ENCODE measurements around the gene PAIP2. TPM values are rescaled to one million over a fixed set of nuclear protein-coding genes. Genes with fewer than 3 reads are reported as not detected.

Gene PAIP2
- total RNA-seq, 1 experiment from 2014 or later, result 95.0 TPM

GRCh38 chr5:139383993-139384590 lies 42.4 kb downstream of the PAIP2 start:
- Histone ChIP-seq H3K4me1 (ENCODE audit: insufficient read depth, low read length, poor library complexity, severe bottlenecking) (peaks cover 13% of the 10 kb centered on the region), H3K36me3 (ENCODE audit: insufficient read depth, low read length, poor library complexity, severe bottlenecking) (no peaks in the 10 kb centered on the region), H3K27me3 (replicated peaks; ENCODE audit: insufficient read depth, low read depth, low read length, poor library complexity) (no peaks in the 10 kb centered on the region), H3K27ac (ENCODE audit: low read depth, low read length, poor library complexity, severe bottlenecking) (no peak overlapping the region), H3K4me3 (ENCODE audit: low read depth, low read length, poor library complexity, severe bottlenecking) (no peak overlapping the region), H3K9me3 (ENCODE audit: low read depth, low read length, poor library complexity, severe bottlenecking) (no peaks in the 10 kb centered on the region)
- CTCF ChIA-PET, result no interaction called here
- DNase-seq (ENCODE audit: low spot score), result no peak
- no TSS peak for BruUV-seq (replicated peaks)
- no peak for TF ChIP-seq EZH2 (IDR thresholded peaks at IDR 0.05; ENCODE audit: borderline replicate concordance, low read depth, low read length, poor library complexity, severe bottlenecking)
- no peak for TF ChIP-seq CTCF (conservative IDR thresholded peaks at IDR 0.05; ENCODE audit: low read depth, low read length)
- POLR2A ChIA-PET (ENCODE audit: low non-redundant PET), result no interaction called here
- intact Hi-C loops (cut with micrococcal nuclease; ENCODE audit: unreplicated experiment), result no loop called here

- H3K27me3 ChIP-seq (replicated peaks; ENCODE audit: insufficient read depth, low read depth, low read length, poor library complexity), result no peaks in the 10 kb centered on the region
- H3K27ac ChIP-seq (ENCODE audit: low read depth, low read length, poor library complexity, severe bottlenecking), result no peak overlapping the region
- no peaks in the 10 kb centered on the region for H3K36me3 ChIP-seq (ENCODE audit: insufficient read depth, low read length, poor library complexity, severe bottlenecking)
- H3K4me3 ChIP-seq (ENCODE audit: low read depth, low read length, poor library complexity, severe bottlenecking), result no peak overlapping the region
- CTCF ChIA-PET, result no interaction called here
- POLR2A ChIA-PET (ENCODE audit: low non-redundant PET), result no interaction called here
- intact Hi-C loops (cut with micrococcal nuclease; ENCODE audit: unreplicated experiment), result no loop called here
- DNase-seq (ENCODE audit: low spot score), result no peak
- no TSS peak for BruUV-seq (replicated peaks)
- H3K9me3 ChIP-seq (ENCODE audit: low read depth, low read length, poor library complexity, severe bottlenecking), result no peaks in the 10 kb centered on the region
- H3K4me1 ChIP-seq (ENCODE audit: insufficient read depth, low read length, poor library complexity, severe bottlenecking), result peaks cover 13% of the 10 kb centered on the region
- TF ChIP-seq CTCF (conservative IDR thresholded peaks at IDR 0.05; ENCODE audit: low read depth, low read length) (no peak), EZH2 (IDR thresholded peaks at IDR 0.05; ENCODE audit: borderline replicate concordance, low read depth, low read length, poor library complexity, severe bottlenecking) (no peak)
Measured at GRCh38 chr5:139384591-139385051, 43.0 kb downstream of the PAIP2 start.

- POLR2A ChIA-PET (ENCODE audit: low non-redundant PET), result no interaction called here
- Histone ChIP-seq H3K27ac (ENCODE audit: low read depth, low read length, poor library complexity, severe bottlenecking) (no peak overlapping the region), H3K4me3 (ENCODE audit: low read depth, low read length, poor library complexity, severe bottlenecking) (no peak overlapping the region), H3K4me1 (ENCODE audit: insufficient read depth, low read length, poor library complexity, severe bottlenecking) (peaks cover 13% of the 10 kb centered on the region), H3K9me3 (ENCODE audit: low read depth, low read length, poor library complexity, severe bottlenecking) (no peaks in the 10 kb centered on the region), H3K27me3 (replicated peaks; ENCODE audit: insufficient read depth, low read depth, low read length, poor library complexity) (no peaks in the 10 kb centered on the region), H3K36me3 (ENCODE audit: insufficient read depth, low read length, poor library complexity, severe bottlenecking) (no peaks in the 10 kb centered on the region)
- BruUV-seq (replicated peaks), result no TSS peak
- CTCF ChIA-PET, result no interaction called here
- TF ChIP-seq EZH2 (IDR thresholded peaks at IDR 0.05; ENCODE audit: borderline replicate concordance, low read depth, low read length, poor library complexity, severe bottlenecking), result no peak
- no peak for TF ChIP-seq CTCF (conservative IDR thresholded peaks at IDR 0.05; ENCODE audit: low read depth, low read length)
- no peak for DNase-seq (ENCODE audit: low spot score)
- intact Hi-C loops (cut with micrococcal nuclease; ENCODE audit: unreplicated experiment), result no loop called here
Measured at GRCh38 chr5:139385061-139386049, 43.7 kb downstream of the PAIP2 start.

All from A673 (cell line).